ENCODE measurements around the gene MORN4. TPM values are rescaled to one million over a fixed set of nuclear protein-coding genes. Genes with fewer than 3 reads are reported as not detected.

Gene MORN4
- total RNA-seq, 2 experiments from 2014 or later = 3.2 to 3.9 TPM

- Mint-ChIP-seq H3K4me1 (ENCODE audit: low read depth) (no peaks in the 10 kb centered on the region), H3K4me3 (no peak overlapping the region), H3K27ac (no peak overlapping the region), H3K27me3 (no peaks in the 10 kb centered on the region), H3K36me3 (ENCODE audit: low read depth) (no peaks in the 10 kb centered on the region), H3K9me3 (no peaks in the 10 kb centered on the region)
- CTCF ChIA-PET = no interaction called here
- intact Hi-C loops (cut with micrococcal nuclease) = no loop called here
- ATAC-seq (no peak), DNase-seq (no peak)
- TF ChIP-seq CTCF (IDR thresholded peaks at IDR 0.05) = no peak
- POLR2A ChIA-PET = no interaction called here
Observed at GRCh38 chr10:97567891-97568290, 65.4 kb downstream of the MORN4 start.

- peaks cover 4% of the 10 kb centered on the region for H3K9me3 Mint-ChIP-seq
- POLR2A ChIA-PET = no interaction called here
- CTCF ChIA-PET = interaction anchor here (1.6 kb wide), 1 partner anchor 13 kb away, joined by 5 read pairs; no protein-coding TSS in a partner anchor
- H3K27me3 Mint-ChIP-seq = no peaks in the 10 kb centered on the region
- ATAC-seq (no peak), DNase-seq (no peak)
- no peaks in the 10 kb centered on the region for H3K4me1 Mint-ChIP-seq (ENCODE audit: low read depth)
- no peak overlapping the region for H3K4me3 Mint-ChIP-seq
- no peak overlapping the region for H3K27ac Mint-ChIP-seq
- TF ChIP-seq CTCF (IDR thresholded peaks at IDR 0.05) = no peak
- intact Hi-C loops (cut with micrococcal nuclease) = no loop called here
- no peaks in the 10 kb centered on the region for H3K36me3 Mint-ChIP-seq (ENCODE audit: low read depth)
Observed at GRCh38 chr10:97566336-97566996, 66.8 kb downstream of the MORN4 start.

GRCh38 chr10:97564776-97565175, 68.5 kb downstream of the MORN4 start:
- H3K36me3 Mint-ChIP-seq (ENCODE audit: low read depth) = no peaks in the 10 kb centered on the region

More at GRCh38 chr10:97564776-97565175, 68.5 kb downstream of the MORN4 start:
- no peak for ATAC-seq
- CTCF ChIA-PET = interaction anchor here (0.9 kb wide), 1 partner anchor 12 kb away, joined by 3 read pairs; no protein-coding TSS in a partner anchor
- peaks cover 4% of the 10 kb centered on the region for H3K9me3 Mint-ChIP-seq
- intact Hi-C loops (cut with micrococcal nuclease) = no loop called here
- DNase-seq = no peak
- POLR2A ChIA-PET = no interaction called here
- H3K4me1 Mint-ChIP-seq (ENCODE audit: low read depth) = no peaks in the 10 kb centered on the region
- H3K27me3 Mint-ChIP-seq = no peaks in the 10 kb centered on the region
- no peak for TF ChIP-seq CTCF (IDR thresholded peaks at IDR 0.05)
- no peak overlapping the region for H3K27ac Mint-ChIP-seq
- no peak overlapping the region for H3K4me3 Mint-ChIP-seq

Other genes starting within 250 kb of the MORN4 start
- 10 to 100 TPM; 50.3 to 51.0 TPM for gene RRP12, start 232.2 kb downstream of the MORN4 start, total RNA-seq
- 1,000 to 10,000 TPM; 1,193 to 1,205 TPM for gene PGAM1, start 207.3 kb downstream of the MORN4 start, total RNA-seq
- 10 to 100 TPM; 43.3 to 49.2 TPM for gene EXOSC1, start 187.5 kb downstream of the MORN4 start, total RNA-seq
- 10 to 100 TPM; 23.8 to 25.2 TPM for gene ZDHHC16, start 187.3 kb downstream of the MORN4 start, total RNA-seq
- 100 to 1,000 TPM; 107 to 108 TPM for gene MMS19, start 135.1 kb downstream of the MORN4 start, total RNA-seq
- 1 to 10 TPM; 1.6 to 2.1 TPM for gene UBTD1, start 134.6 kb downstream of the MORN4 start, total RNA-seq
- gene ANKRD2, start 60.7 kb downstream of the MORN4 start, total RNA-seq = not detected
- not detected for gene HOGA1, start 49.1 kb downstream of the MORN4 start, total RNA-seq
- gene C10orf62, start 43.8 kb downstream of the MORN4 start, total RNA-seq = not detected
- 1 to 10 TPM; 8.4 to 8.5 TPM for gene PI4K2A, start 7.2 kb upstream of the MORN4 start, total RNA-seq
- gene AVPI1, start 53.7 kb upstream of the MORN4 start, total RNA-seq = 1 to 10 TPM; 2.5 to 3.0 TPM
- 1 to 10 TPM; 2.3 to 2.9 TPM for gene MARVELD1, start 80.2 kb upstream of the MORN4 start, total RNA-seq
- 10 to 100 TPM; 18.1 to 20.1 TPM for gene ZFYVE27, start 103.6 kb upstream of the MORN4 start, total RNA-seq
- gene SFRP5, start 138.5 kb upstream of the MORN4 start, total RNA-seq = under 1 TPM; 0.60 to 0.74 TPM
- 1 to 10 TPM in 1 of 2 experiments, under 1 TPM in 1; 0.92 to 1.1 TPM for gene GOLGA7B, start 216.3 kb upstream of the MORN4 start, total RNA-seq

All from activated CD8-positive, alpha-beta T cell treated with anti-CD3 and anti-CD28 coated beads for 36 hours (primary cell).